ENCODE data around the gene UQCR10.

Gene UQCR10

GRCh38 chr22:29767171-29768051 lies at the start of gene UQCR10 (continued):
- TF ChIP-seq ZNF391 (tag by site-specific recombination; IDR thresholded peaks at IDR 0.05; ENCODE audit: borderline replicate concordance, low read depth): peak; percentile 12; the same call in 1 of the 2 replicates

- Histone ChIP-seq H3K4me3 (ENCODE audit: low read depth, low read length) (no peak overlapping the region), H3K36me3 (ENCODE audit: control insufficient read depth in 2 of 2, insufficient read depth in 1 of 2, low read length in 2 of 2) (no peaks in the 10 kb centered on the region), H3K9me3 (ENCODE audit: control insufficient read depth, insufficient read depth, low read depth, low read length) (no peaks in the 10 kb centered on the region), H3K4me1 (ENCODE audit: control insufficient read depth, insufficient read depth, low read length) (no peaks in the 10 kb centered on the region), H3K27ac (ENCODE audit: extremely low read depth, low read depth, low read length) (no peak overlapping the region)
- CTCF ChIA-PET: interaction anchor here (0.6 to 1.5 kb wide), 4 partner anchors 9 to 371 kb away, joined by 3 to 7 read pairs (median 3); no protein-coding TSS in a partner anchor
- TF ChIP-seq ZNF624 (tag by site-specific recombination; IDR thresholded peaks at IDR 0.05) (no peak), ZNF768 (tag by site-specific recombination; IDR thresholded peaks at IDR 0.05) (no peak), IKZF3 (tag by site-specific recombination; IDR thresholded peaks at IDR 0.05) (no peak), REST (tag by site-specific recombination; IDR thresholded peaks at IDR 0.05) (0 out of 2 replicates have a peak, but pooled peaks have one; percentile 13), ZEB2 (tag by site-specific recombination; IDR thresholded peaks at IDR 0.05) (no peak), MYNN (tag by site-specific recombination; IDR thresholded peaks at IDR 0.05; ENCODE audit: borderline replicate concordance) (no peak), ZSCAN30 (tag by site-specific recombination; IDR thresholded peaks at IDR 0.05) (no peak), YY2 (tag by site-specific recombination; IDR thresholded peaks at IDR 0.05) (no peak), ZNF654 (tag by site-specific recombination; IDR thresholded peaks at IDR 0.05; ENCODE audit: low read depth) (no peak), ZNF664 (tag by site-specific recombination; IDR thresholded peaks at IDR 0.05) (no peak), ZBTB44 (tag by site-specific recombination; IDR thresholded peaks at IDR 0.05) (no peak), TRIM28 (IDR thresholded peaks at IDR 0.05; ENCODE audit: borderline replicate concordance, low read length) (no peak), ZNF843 (tag by site-specific recombination; IDR thresholded peaks at IDR 0.05) (no peak), ZIC2 (tag by site-specific recombination; IDR thresholded peaks at IDR 0.05) (peak; percentile 88), REPIN1 (tag by site-specific recombination; IDR thresholded peaks at IDR 0.05; ENCODE audit: low read depth) (no peak), ZNF114 (tag by site-specific recombination; IDR thresholded peaks at IDR 0.05) (no peak), GLIS1 (tag by site-specific recombination; IDR thresholded peaks at IDR 0.05) (peak; percentile 99), ZNF585B (tag by site-specific recombination; IDR thresholded peaks at IDR 0.05) (no peak), ZNF132 (tag by site-specific recombination; IDR thresholded peaks at IDR 0.05; ENCODE audit: borderline replicate concordance) (no peak), ZNF548 (tag by site-specific recombination; IDR thresholded peaks at IDR 0.05) (no peak), ZNF423 (tag by site-specific recombination; IDR thresholded peaks at IDR 0.05) (no peak), ZBTB1 (tag by site-specific recombination; IDR thresholded peaks at IDR 0.05) (no peak), ZNF239 (tag by site-specific recombination; IDR thresholded peaks at IDR 0.05) (no peak), PBX3 (CRISPR knock-in tag; IDR thresholded peaks at IDR 0.05) (no peak), ZNF600 (tag by site-specific recombination; IDR thresholded peaks at IDR 0.05) (0 out of 2 replicates have a peak, but pooled peaks have one; percentile 15), SP7 (tag by site-specific recombination; IDR thresholded peaks at IDR 0.05) (no peak), ZNF580 (tag by site-specific recombination; IDR thresholded peaks at IDR 0.05) (no peak), KLF7 (tag by site-specific recombination; IDR thresholded peaks at IDR 0.05; ENCODE audit: borderline replicate concordance) (no peak), ZNF837 (tag by site-specific recombination; IDR thresholded peaks at IDR 0.05) (no peak)
- POLR2A ChIA-PET: interaction anchor here (1.2 to 1.6 kb wide), 2 partner anchors 9 to 15 kb away, joined by 3 to 5 read pairs; no protein-coding TSS in a partner anchor
Observed at GRCh38 chr22:29717789-29718188, 49.4 kb upstream of the UQCR10 start.

Measured in HEK293 (cell line).